ENCODE data around the gene SLC7A7.

DNA sequence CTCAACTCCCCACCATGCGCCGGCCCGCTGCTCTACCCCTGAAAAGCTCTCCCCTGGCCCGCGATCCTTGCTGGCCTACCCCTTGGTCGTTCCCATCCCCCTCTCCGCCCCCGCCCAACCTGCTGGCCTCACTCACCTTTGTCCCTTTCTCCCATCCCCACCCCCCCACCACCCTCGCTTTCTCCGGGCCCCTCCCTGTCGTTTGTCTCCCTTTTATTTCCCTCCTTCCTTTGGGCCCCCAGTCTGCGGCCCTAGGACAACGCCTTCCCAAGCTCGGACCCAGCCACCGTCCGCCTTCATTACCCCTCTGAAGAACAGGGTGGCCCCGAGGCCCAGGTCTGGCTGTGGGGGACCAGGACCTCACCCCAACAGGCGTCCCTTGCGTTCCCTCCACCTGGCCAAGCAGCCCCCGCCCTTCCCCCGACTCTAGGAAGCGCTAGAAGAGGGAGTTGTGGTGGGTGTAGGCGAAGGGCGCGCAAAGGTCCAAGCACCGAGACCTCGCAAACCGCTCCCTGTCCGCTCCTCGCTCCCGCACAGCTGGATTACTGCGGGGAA, 6.9 kb upstream of the SLC7A7 start:
- TF ChIP-seq, protein P1, sequence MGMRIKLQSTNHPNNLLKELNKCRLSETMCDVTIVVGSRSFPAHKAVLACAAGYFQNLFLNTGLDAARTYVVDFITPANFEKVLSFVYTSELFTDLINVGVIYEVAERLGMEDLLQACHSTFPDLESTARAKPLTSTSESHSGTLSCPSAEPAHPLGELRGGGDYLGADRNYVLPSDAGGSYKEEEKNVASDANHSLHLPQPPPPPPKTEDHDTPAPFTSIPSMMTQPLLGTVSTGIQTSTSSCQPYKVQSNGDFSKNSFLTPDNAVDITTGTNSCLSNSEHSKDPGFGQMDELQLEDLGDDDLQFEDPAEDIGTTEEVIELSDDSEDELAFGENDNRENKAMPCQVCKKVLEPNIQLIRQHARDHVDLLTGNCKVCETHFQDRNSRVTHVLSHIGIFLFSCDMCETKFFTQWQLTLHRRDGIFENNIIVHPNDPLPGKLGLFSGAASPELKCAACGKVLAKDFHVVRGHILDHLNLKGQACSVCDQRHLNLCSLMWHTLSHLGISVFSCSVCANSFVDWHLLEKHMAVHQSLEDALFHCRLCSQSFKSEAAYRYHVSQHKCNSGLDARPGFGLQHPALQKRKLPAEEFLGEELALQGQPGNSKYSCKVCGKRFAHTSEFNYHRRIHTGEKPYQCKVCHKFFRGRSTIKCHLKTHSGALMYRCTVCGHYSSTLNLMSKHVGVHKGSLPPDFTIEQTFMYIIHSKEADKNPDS (CRISPR knock-in tag; IDR thresholded peaks at IDR 0.05): no peak
- TF ChIP-seq, protein P2, sequence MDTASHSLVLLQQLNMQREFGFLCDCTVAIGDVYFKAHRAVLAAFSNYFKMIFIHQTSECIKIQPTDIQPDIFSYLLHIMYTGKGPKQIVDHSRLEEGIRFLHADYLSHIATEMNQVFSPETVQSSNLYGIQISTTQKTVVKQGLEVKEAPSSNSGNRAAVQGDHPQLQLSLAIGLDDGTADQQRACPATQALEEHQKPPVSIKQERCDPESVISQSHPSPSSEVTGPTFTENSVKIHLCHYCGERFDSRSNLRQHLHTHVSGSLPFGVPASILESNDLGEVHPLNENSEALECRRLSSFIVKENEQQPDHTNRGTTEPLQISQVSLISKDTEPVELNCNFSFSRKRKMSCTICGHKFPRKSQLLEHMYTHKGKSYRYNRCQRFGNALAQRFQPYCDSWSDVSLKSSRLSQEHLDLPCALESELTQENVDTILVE (CRISPR knock-in tag; IDR thresholded peaks at IDR 0.05): no peak
- TF ChIP-seq ZNF644 (CRISPR knock-in tag; IDR thresholded peaks at IDR 0.05; ENCODE audit: low read depth) (no peak), NPAS2 (CRISPR knock-in tag; IDR thresholded peaks at IDR 0.05; ENCODE audit: borderline replicate concordance) (no peak), BCLAF1 (IDR thresholded peaks at IDR 0.05) (no peak), MYC (CRISPR knock-in tag; IDR thresholded peaks at IDR 0.05; ENCODE audit: borderline replicate concordance) (no peak)
- TF ChIP-seq, protein P3, sequence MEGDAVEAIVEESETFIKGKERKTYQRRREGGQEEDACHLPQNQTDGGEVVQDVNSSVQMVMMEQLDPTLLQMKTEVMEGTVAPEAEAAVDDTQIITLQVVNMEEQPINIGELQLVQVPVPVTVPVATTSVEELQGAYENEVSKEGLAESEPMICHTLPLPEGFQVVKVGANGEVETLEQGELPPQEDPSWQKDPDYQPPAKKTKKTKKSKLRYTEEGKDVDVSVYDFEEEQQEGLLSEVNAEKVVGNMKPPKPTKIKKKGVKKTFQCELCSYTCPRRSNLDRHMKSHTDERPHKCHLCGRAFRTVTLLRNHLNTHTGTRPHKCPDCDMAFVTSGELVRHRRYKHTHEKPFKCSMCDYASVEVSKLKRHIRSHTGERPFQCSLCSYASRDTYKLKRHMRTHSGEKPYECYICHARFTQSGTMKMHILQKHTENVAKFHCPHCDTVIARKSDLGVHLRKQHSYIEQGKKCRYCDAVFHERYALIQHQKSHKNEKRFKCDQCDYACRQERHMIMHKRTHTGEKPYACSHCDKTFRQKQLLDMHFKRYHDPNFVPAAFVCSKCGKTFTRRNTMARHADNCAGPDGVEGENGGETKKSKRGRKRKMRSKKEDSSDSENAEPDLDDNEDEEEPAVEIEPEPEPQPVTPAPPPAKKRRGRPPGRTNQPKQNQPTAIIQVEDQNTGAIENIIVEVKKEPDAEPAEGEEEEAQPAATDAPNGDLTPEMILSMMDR (CRISPR knock-in tag; IDR thresholded peaks at IDR 0.05): no peak
- TF ChIP-seq, protein P4, sequence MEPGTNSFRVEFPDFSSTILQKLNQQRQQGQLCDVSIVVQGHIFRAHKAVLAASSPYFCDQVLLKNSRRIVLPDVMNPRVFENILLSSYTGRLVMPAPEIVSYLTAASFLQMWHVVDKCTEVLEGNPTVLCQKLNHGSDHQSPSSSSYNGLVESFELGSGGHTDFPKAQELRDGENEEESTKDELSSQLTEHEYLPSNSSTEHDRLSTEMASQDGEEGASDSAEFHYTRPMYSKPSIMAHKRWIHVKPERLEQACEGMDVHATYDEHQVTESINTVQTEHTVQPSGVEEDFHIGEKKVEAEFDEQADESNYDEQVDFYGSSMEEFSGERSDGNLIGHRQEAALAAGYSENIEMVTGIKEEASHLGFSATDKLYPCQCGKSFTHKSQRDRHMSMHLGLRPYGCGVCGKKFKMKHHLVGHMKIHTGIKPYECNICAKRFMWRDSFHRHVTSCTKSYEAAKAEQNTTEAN (CRISPR knock-in tag; conservative IDR thresholded peaks at IDR 0.05): no peak
- TF ChIP-seq, protein P5, sequence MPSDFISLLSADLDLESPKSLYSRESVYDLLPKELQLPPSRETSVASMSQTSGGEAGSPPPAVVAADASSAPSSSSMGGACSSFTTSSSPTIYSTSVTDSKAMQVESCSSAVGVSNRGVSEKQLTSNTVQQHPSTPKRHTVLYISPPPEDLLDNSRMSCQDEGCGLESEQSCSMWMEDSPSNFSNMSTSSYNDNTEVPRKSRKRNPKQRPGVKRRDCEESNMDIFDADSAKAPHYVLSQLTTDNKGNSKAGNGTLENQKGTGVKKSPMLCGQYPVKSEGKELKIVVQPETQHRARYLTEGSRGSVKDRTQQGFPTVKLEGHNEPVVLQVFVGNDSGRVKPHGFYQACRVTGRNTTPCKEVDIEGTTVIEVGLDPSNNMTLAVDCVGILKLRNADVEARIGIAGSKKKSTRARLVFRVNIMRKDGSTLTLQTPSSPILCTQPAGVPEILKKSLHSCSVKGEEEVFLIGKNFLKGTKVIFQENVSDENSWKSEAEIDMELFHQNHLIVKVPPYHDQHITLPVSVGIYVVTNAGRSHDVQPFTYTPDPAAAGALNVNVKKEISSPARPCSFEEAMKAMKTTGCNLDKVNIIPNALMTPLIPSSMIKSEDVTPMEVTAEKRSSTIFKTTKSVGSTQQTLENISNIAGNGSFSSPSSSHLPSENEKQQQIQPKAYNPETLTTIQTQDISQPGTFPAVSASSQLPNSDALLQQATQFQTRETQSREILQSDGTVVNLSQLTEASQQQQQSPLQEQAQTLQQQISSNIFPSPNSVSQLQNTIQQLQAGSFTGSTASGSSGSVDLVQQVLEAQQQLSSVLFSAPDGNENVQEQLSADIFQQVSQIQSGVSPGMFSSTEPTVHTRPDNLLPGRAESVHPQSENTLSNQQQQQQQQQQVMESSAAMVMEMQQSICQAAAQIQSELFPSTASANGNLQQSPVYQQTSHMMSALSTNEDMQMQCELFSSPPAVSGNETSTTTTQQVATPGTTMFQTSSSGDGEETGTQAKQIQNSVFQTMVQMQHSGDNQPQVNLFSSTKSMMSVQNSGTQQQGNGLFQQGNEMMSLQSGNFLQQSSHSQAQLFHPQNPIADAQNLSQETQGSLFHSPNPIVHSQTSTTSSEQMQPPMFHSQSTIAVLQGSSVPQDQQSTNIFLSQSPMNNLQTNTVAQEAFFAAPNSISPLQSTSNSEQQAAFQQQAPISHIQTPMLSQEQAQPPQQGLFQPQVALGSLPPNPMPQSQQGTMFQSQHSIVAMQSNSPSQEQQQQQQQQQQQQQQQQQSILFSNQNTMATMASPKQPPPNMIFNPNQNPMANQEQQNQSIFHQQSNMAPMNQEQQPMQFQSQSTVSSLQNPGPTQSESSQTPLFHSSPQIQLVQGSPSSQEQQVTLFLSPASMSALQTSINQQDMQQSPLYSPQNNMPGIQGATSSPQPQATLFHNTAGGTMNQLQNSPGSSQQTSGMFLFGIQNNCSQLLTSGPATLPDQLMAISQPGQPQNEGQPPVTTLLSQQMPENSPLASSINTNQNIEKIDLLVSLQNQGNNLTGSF (CRISPR knock-in tag; IDR thresholded peaks at IDR 0.05): no peak

All from HepG2 (cell line).